Ascending aorta (tissue), 2 donors: ENCODE measurements around the gene GALR2. TPM values are rescaled to one million over a fixed set of nuclear protein-coding genes. Genes with fewer than 3 reads are reported as not detected.

Experiments used
- DNase-seq, 2 donors: peaks; one replicate each; pipeline ENCODE4 v3.0.0-alpha.2; 2019; ENCODE audit warnings: low spot score in 2 of 2
- H3K27ac ChIP-seq, 2 donors: fragments of 200-600 bp; sonication (generic); one replicate each; pipeline ENCODE4 v1.5.1; 2016 to 2017; ENCODE audit warnings: mild to moderate bottlenecking in 1 of 2
- H3K27me3 ChIP-seq: fragments of 200-600 bp; sonication (generic); one replicate; pipeline ENCODE4 v1.5.1; 2017
- H3K36me3 ChIP-seq, 2 donors: fragments of 200-600 bp; sonication (generic); one replicate each; pipeline ENCODE4 v1.5.1; 2016
- H3K4me1 ChIP-seq, 2 donors: fragments of 200-600 bp; sonication (generic); one replicate each; pipeline ENCODE4 v1.5.1; 2016 to 2017; ENCODE audit warnings: mild to moderate bottlenecking in 1 of 2
- H3K4me3 ChIP-seq, 2 donors: fragments of 200-600 bp; sonication (generic); one replicate each; pipeline ENCODE4 v1.5.1; 2016 to 2017; ENCODE audit warnings: mild to moderate bottlenecking in 1 of 2
- H3K9me3 ChIP-seq, 2 donors: fragments of 200-600 bp; sonication (generic); one replicate each; pipeline ENCODE4 v1.5.1; 2016
- intact Hi-C: fragments of 100-400 bp; cut with DNase I; formaldehyde crosslinking; loops from one replicate; pipeline ENCODE4 v1.15.1; 2023
- total RNA-seq: library from RNA; depleted of rRNA; stranded (reverse); fragments of >200 nt; gene quantifications from one replicate; pipeline ENCODE4 v1.1.0, GENCODE V29; 2016
- TF ChIP-seq, protein P1 (sequence below), 3 experiments: fragments of 200-600 bp in 2 of 3; fragments of 450-650 bp in 1 of 3; sonication (generic) in 2 of 3; IDR thresholded peaks; one replicate each; pipeline ENCODE4 v1.5.1; 2016 to 2019; ENCODE audit warnings: antibody characterized with exemption in 3 of 3, mild to moderate bottlenecking in 1 of 3, moderate library complexity in 1 of 3

The GALR2 gene
- total RNA-seq, 1 donor from 2014 or later = 2.3 TPM

DNA sequence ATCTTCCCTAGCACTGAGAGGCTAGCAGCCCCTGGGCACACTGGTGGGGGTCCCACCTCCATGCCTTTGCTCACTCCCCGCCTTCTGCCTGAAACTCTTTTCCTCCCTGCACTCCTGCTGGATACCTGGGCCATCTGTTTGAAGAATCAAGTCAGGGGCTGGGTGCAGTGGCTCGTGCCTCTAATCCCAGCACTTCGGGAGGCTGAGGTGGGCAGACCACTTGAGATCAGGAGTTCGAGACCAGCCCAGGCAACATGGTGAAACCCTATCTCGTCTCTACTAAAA lies 50.8 kb downstream of the GALR2 start:
- no peak for DNase-seq
- Histone ChIP-seq H3K4me3 (no peak overlapping the region), H3K27me3 (no peaks in the 10 kb centered on the region), H3K36me3 (no peaks in the 10 kb centered on the region), H3K27ac (no peak overlapping the region), H3K4me1 (peaks cover 7% of the 10 kb centered on the region in 2 donors), H3K9me3 (no peaks in the 10 kb centered on the region)
- TF ChIP-seq, protein P1, sequence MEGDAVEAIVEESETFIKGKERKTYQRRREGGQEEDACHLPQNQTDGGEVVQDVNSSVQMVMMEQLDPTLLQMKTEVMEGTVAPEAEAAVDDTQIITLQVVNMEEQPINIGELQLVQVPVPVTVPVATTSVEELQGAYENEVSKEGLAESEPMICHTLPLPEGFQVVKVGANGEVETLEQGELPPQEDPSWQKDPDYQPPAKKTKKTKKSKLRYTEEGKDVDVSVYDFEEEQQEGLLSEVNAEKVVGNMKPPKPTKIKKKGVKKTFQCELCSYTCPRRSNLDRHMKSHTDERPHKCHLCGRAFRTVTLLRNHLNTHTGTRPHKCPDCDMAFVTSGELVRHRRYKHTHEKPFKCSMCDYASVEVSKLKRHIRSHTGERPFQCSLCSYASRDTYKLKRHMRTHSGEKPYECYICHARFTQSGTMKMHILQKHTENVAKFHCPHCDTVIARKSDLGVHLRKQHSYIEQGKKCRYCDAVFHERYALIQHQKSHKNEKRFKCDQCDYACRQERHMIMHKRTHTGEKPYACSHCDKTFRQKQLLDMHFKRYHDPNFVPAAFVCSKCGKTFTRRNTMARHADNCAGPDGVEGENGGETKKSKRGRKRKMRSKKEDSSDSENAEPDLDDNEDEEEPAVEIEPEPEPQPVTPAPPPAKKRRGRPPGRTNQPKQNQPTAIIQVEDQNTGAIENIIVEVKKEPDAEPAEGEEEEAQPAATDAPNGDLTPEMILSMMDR (IDR thresholded peaks at IDR 0.05) = no peak
- intact Hi-C loops = no loop called here

DNA sequence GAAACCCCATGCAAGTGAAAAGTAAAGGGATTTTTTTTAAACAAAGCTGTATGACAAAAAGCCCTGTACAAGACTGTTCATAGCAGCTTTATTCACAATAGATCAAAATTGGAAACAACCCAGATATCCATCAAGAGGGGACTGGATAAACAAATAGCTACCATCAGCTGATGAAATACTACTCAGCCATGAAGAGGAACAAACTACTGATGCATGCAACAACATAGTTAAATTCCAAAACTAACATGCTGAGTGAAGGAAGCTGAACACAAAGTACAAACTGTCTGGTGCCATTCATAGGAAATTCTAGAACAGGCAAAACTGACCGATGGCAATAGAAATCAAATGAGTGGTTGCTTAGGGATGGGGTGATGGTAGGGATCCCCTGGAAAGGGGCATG lies 51.3 kb downstream of the GALR2 start:
- intact Hi-C loops = no loop called here
- Histone ChIP-seq H3K36me3 (no peaks in the 10 kb centered on the region), H3K4me1 (peaks cover 7% of the 10 kb centered on the region in 2 donors), H3K27me3 (no peaks in the 10 kb centered on the region), H3K27ac (no peak overlapping the region), H3K9me3 (no peaks in the 10 kb centered on the region), H3K4me3 (no peak overlapping the region)
- TF ChIP-seq, protein P1 (IDR thresholded peaks at IDR 0.05) = no peak
- DNase-seq = no peak

Other genes with a start within 250 kb of the GALR2 start
- gene UNC13D, start 230.4 kb upstream of the GALR2 start, total RNA-seq = 33.1 TPM
- gene WBP2, start 219.4 kb upstream of the GALR2 start, total RNA-seq = 50.7 TPM
- gene TRIM47, start 196.2 kb upstream of the GALR2 start, total RNA-seq = 132 TPM
- 43.3 TPM for gene TRIM65, start 177.8 kb upstream of the GALR2 start, total RNA-seq
- 31.9 TPM for gene MRPL38, start 169.9 kb upstream of the GALR2 start, total RNA-seq
- gene FBF1, start 133.7 kb upstream of the GALR2 start, total RNA-seq = 8.9 TPM
- gene ACOX1, start 95.6 kb upstream of the GALR2 start, total RNA-seq = 18.5 TPM
- 33.6 TPM for gene TEN1, start 95.5 kb upstream of the GALR2 start, total RNA-seq
- 2.1 TPM for gene CDK3, start 73.9 kb upstream of the GALR2 start, total RNA-seq
- gene EVPL, start 47.5 kb upstream of the GALR2 start, total RNA-seq = not detected
- 15.6 TPM for gene SRP68, start 2.3 kb upstream of the GALR2 start, total RNA-seq
- not detected for gene ZACN, start 4.4 kb downstream of the GALR2 start, total RNA-seq
- gene EXOC7, start 29.0 kb downstream of the GALR2 start, total RNA-seq = 123 TPM
- not detected for gene FOXJ1, start 66.5 kb downstream of the GALR2 start, total RNA-seq
- gene RNF157, start 165.7 kb downstream of the GALR2 start, total RNA-seq = 2.4 TPM
- gene UBALD2, start 190.6 kb downstream of the GALR2 start, total RNA-seq = 15.9 TPM
- gene QRICH2, start 233.5 kb downstream of the GALR2 start, total RNA-seq = 10.6 TPM